Transverse colon (tissue), 4 donors: Measurements from ENCODE around the gene CRYZ. TPM values are rescaled to one million over a fixed set of nuclear protein-coding genes. Genes with fewer than 3 reads are reported as not detected.

Experiments
- DNase-seq: peaks from one replicate; pipeline ENCODE4 v3.0.0-alpha.2; 2019
- H3K27ac ChIP-seq, 4 donors: fragments of 200-600 bp; sonication (generic); 2 replicates each; pipeline ENCODE4 v1.5.1; 2016 to 2018; ENCODE audit warnings: inconsistent platforms in 4 of 4
- H3K27me3 ChIP-seq: fragments of 200-600 bp; sonication (generic); 2 replicates; pipeline ENCODE4 v1.5.1; 2017; ENCODE audit warnings: inconsistent platforms
- H3K36me3 ChIP-seq, 4 donors: fragments of 200-600 bp; sonication (generic); 2 replicates each; pipeline ENCODE4 v1.5.1; 2017 to 2019; ENCODE audit warnings: inconsistent platforms in 4 of 4
- H3K4me1 ChIP-seq, 4 donors: fragments of 200-600 bp; sonication (generic); 2 replicates each; pipeline ENCODE4 v1.5.1; 2017 to 2020; ENCODE audit warnings: inconsistent platforms in 4 of 4
- H3K4me3 ChIP-seq, 4 donors: fragments of 200-600 bp; sonication (generic); 1 replicate in 1 of 4; 2 replicates in 3 of 4; pipeline versions ENCODE4 v1.5.1 to v1.6.1; 2017 to 2019; ENCODE audit warnings: inconsistent platforms in 4 of 4
- H3K9me3 ChIP-seq, 2 donors: fragments of 200-600 bp; sonication (generic); 2 replicates each; pipeline ENCODE4 v1.5.1; 2017 to 2019; ENCODE audit warnings: inconsistent platforms in 2 of 2
- EP300 ChIP-seq: sonication (generic); formaldehyde crosslinking; IDR thresholded peaks from one replicate; pipeline ENCODE4 v1.6.1; 2017; ENCODE audit warnings: antibody characterized with exemption, low read depth
- POLR2A ChIP-seq: fragments of 450-650 bp; IDR thresholded peaks from one replicate; pipeline ENCODE4 v1.6.1; 2016; ENCODE audit warnings: antibody characterized with exemption, mild to moderate bottlenecking, moderate library complexity
- POLR2AphosphoS5 ChIP-seq, 3 donors: sonication (generic); formaldehyde crosslinking; IDR thresholded peaks; one replicate each; pipeline ENCODE4 v1.6.1; 2016; ENCODE audit warnings: antibody characterized with exemption in 3 of 3
- WGBS, 2 donors: methylation state at CpG; one replicate each; pipeline ENCODE4 v1.1.5; 2018; ENCODE audit warnings: low coverage in 1 of 2; 5-methylcytosine and 5-hydroxymethylcytosine counted together
- in situ Hi-C, 4 donors: fragments of 200-750 bp; cut with MboI; loops; one replicate each; pipeline versions ENCODE4 v1.15.0 to v1.15.1; 2017; ENCODE audit warnings: low sequenced_read_pairs in 3 of 4, low pct_ligation_motif_present in 1 of 4, low pct_unique_long_range_greater_than_20kb in 1 of 4
- intact Hi-C: fragments of 100-400 bp; cut with DNase I; formaldehyde crosslinking; loops from one replicate; pipeline ENCODE4 v1.15.1; 2023; ENCODE audit warnings: low total_unique reads
- total RNA-seq, 4 donors: library from RNA; depleted of rRNA; stranded (reverse); fragments of >200 nt; gene quantifications; one replicate each; pipeline ENCODE4 v1.1.0, GENCODE V29; 2016
- TF ChIP-seq, protein P1 (sequence below), 5 experiments: fragments of 200-600 bp in 3 of 5; fragments of 450-650 bp in 2 of 5; sonication (generic) in 3 of 5; IDR thresholded peaks; 1 replicate in 2 of 5; 2 replicates in 3 of 5; pipeline ENCODE4 v1.5.1; 2016 to 2017; ENCODE audit warnings: antibody characterized with exemption in 5 of 5, inconsistent platforms in 3 of 5, mild to moderate bottlenecking in 2 of 5, moderate library complexity in 1 of 5

The CRYZ gene
- total RNA-seq, 4 donors from 2014 or later: 1.5 to 22.7 (median 14.0) TPM

- in situ Hi-C loops: loop anchor here in 2 of 4 donors (10.0 kb wide), 2 partner anchors 419 to 429 kb away; no protein-coding TSS in a partner anchor
- Histone ChIP-seq H3K9me3 (no peaks in the 10 kb centered on the region), H3K36me3 (no peaks in the 10 kb centered on the region), H3K4me3 (no peak overlapping the region), H3K27ac (no peak overlapping the region), H3K27me3 (peaks cover 28% of the 10 kb centered on the region), H3K4me1 (no peaks in the 10 kb centered on the region)
- 65 to 75% methylated on average over 2 of the region's 2 CpGs for WGBS, 2 donors
- TF ChIP-seq POLR2AphosphoS5 (IDR thresholded peaks at IDR 0.05): no peak
- TF ChIP-seq EP300: no peak
- TF ChIP-seq POLR2A: no peak
- TF ChIP-seq, protein P1, sequence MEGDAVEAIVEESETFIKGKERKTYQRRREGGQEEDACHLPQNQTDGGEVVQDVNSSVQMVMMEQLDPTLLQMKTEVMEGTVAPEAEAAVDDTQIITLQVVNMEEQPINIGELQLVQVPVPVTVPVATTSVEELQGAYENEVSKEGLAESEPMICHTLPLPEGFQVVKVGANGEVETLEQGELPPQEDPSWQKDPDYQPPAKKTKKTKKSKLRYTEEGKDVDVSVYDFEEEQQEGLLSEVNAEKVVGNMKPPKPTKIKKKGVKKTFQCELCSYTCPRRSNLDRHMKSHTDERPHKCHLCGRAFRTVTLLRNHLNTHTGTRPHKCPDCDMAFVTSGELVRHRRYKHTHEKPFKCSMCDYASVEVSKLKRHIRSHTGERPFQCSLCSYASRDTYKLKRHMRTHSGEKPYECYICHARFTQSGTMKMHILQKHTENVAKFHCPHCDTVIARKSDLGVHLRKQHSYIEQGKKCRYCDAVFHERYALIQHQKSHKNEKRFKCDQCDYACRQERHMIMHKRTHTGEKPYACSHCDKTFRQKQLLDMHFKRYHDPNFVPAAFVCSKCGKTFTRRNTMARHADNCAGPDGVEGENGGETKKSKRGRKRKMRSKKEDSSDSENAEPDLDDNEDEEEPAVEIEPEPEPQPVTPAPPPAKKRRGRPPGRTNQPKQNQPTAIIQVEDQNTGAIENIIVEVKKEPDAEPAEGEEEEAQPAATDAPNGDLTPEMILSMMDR (IDR thresholded peaks at IDR 0.05): no peak
- intact Hi-C loops: no loop called here
- no peak for DNase-seq
Measured at GRCh38 chr1:74775735-74776134, 42.9 kb upstream of the CRYZ start.

- H3K36me3 ChIP-seq: no peaks in the 10 kb centered on the region
- TF ChIP-seq EP300: no peak
- no peak for TF ChIP-seq POLR2A
- no peaks in the 10 kb centered on the region for H3K9me3 ChIP-seq
- 78 to 100% methylated on average over 2 of the region's 2 CpGs for WGBS, 2 donors
- in situ Hi-C loops (loop anchor here in 2 of 4 donors (10.0 kb wide), 2 partner anchors 421 to 431 kb away; no protein-coding TSS in a partner anchor), intact Hi-C loops (loop anchor here (5.0 kb wide), 1 partner anchor 859 kb away; no protein-coding TSS in a partner anchor)
- no peak for DNase-seq
- H3K4me1 ChIP-seq: no peaks in the 10 kb centered on the region
- peaks cover 28% of the 10 kb centered on the region for H3K27me3 ChIP-seq
- no peak overlapping the region for H3K4me3 ChIP-seq
- no peak overlapping the region for H3K27ac ChIP-seq
Measured at GRCh38 chr1:74773582-74773981, 40.7 kb upstream of the CRYZ start.

- in situ Hi-C loops (loop anchor here in 2 of 4 donors (10.0 kb wide), 2 partner anchors 422 to 432 kb away; no protein-coding TSS in a partner anchor), intact Hi-C loops (loop anchor here (5.0 kb wide), 1 partner anchor 859 kb away; no protein-coding TSS in a partner anchor)
- DNase-seq: no peak
- no peak overlapping the region for H3K4me3 ChIP-seq
- no peaks in the 10 kb centered on the region for H3K4me1 ChIP-seq
- no peaks in the 10 kb centered on the region for H3K9me3 ChIP-seq
- TF ChIP-seq, protein P1 (IDR thresholded peaks at IDR 0.05): no peak
- no peak for TF ChIP-seq EP300
- no peak for TF ChIP-seq POLR2AphosphoS5 (IDR thresholded peaks at IDR 0.05)
- no peak for TF ChIP-seq POLR2A
- WGBS, 2 donors: 47 to 50% methylated on average over 1 of the region's 1 CpG
- H3K36me3 ChIP-seq: no peaks in the 10 kb centered on the region
- no peak overlapping the region for H3K27ac ChIP-seq
- H3K27me3 ChIP-seq: peaks cover 28% of the 10 kb centered on the region
Measured at GRCh38 chr1:74772945-74773344, 40.1 kb upstream of the CRYZ start.

GRCh38 chr1:74771913-74772515 is 39.2 kb upstream of the CRYZ start:
- Histone ChIP-seq H3K4me3 (no peak overlapping the region), H3K36me3 (no peaks in the 10 kb centered on the region), H3K27me3 (peaks cover 28% of the 10 kb centered on the region), H3K9me3 (no peaks in the 10 kb centered on the region), H3K4me1 (no peaks in the 10 kb centered on the region), H3K27ac (no peak overlapping the region)
- no peak for DNase-seq
- in situ Hi-C loops (loop anchor here in 2 of 4 donors (10.0 kb wide), 2 partner anchors 423 to 433 kb away; no protein-coding TSS in a partner anchor), intact Hi-C loops (loop anchor here (5.0 kb wide), 1 partner anchor 860 kb away; no protein-coding TSS in a partner anchor)
- TF ChIP-seq POLR2AphosphoS5 (IDR thresholded peaks at IDR 0.05): no peak
- TF ChIP-seq, protein P1 (IDR thresholded peaks at IDR 0.05): peak; percentile 49 to 68 (median 59)
- WGBS, 2 donors: 27 to 30% methylated on average over 7 of the region's 7 CpGs
